GM21825 (cell line): Measurements from ENCODE around the gene JMJD8.

Source experiments
- ATAC-seq: cut with Tn5 transposase; IDR thresholded peaks from one replicate; pipeline ENCODE4 v1.9.1; 2021; ENCODE audit warnings: mild to moderate bottlenecking, moderate library complexity; ENCODE audit not compliant: unreplicated experiment

JMJD8 gene

GRCh38 chr16:644556-644955 lies 39.6 kb downstream of the JMJD8 start:
- no peak for ATAC-seq

- no peak for ATAC-seq
Observed at GRCh38 chr16:643050-643368, 41.1 kb downstream of the JMJD8 start.

- peak; percentile 25 for ATAC-seq
Observed at GRCh38 chr16:642189-643049, 41.7 kb downstream of the JMJD8 start.

GRCh38 chr16:641326-642188 lies 42.6 kb downstream of the JMJD8 start, which contains the start of gene MCRIP2:
TSS of gene MCRIP2 (plus strand) at chr16:641828. CDS start at chr16:641992, 164 bp downstream.
- ATAC-seq, result peak; percentile 40

- no peak for ATAC-seq
Observed at GRCh38 chr16:640614-641013, 43.5 kb downstream of the JMJD8 start.

GRCh38 chr16:638836-639235 lies 45.3 kb downstream of the JMJD8 start:
- ATAC-seq, result no peak

- no peak for ATAC-seq
Observed at GRCh38 chr16:638034-638543, 46.0 kb downstream of the JMJD8 start.

- peak; percentile 27 for ATAC-seq
Observed at GRCh38 chr16:637081-638018, 46.8 kb downstream of the JMJD8 start.

GRCh38 chr16:636206-637080 lies 47.7 kb downstream of the JMJD8 start, which contains the start of gene METTL26:
TSS of gene METTL26 (minus strand) at chr16:636305. CDS start at chr16:636290, 15 bp downstream.
- peak; percentile 57 for ATAC-seq

GRCh38 chr16:635573-636205 lies 48.4 kb downstream of the JMJD8 start:
- ATAC-seq, result peak; percentile 10

GRCh38 chr16:634996-635395 lies 49.1 kb downstream of the JMJD8 start:
- no peak for ATAC-seq

GRCh38 chr16:634051-634670 lies 50.0 kb downstream of the JMJD8 start:
- ATAC-seq, result no peak

- no peak for ATAC-seq
Observed at GRCh38 chr16:633336-634050, 50.6 kb downstream of the JMJD8 start.

- no peak for ATAC-seq
Observed at GRCh38 chr16:632486-633335, 51.4 kb downstream of the JMJD8 start.

GRCh38 chr16:631808-632358 lies 52.3 kb downstream of the JMJD8 start:
- ATAC-seq, result no peak
